HCT116 (cell line): ENCODE measurements around the gene ITGB1. TPM values are rescaled to one million over a fixed set of nuclear protein-coding genes. Genes with fewer than 3 reads are reported as not detected.

Experiments used
- ATAC-seq: fragments of 200-7000 bp; cut with Tn5 transposase; 2 replicates; pipeline ENCODE4 v1.9.1; 2020; ENCODE audit warnings: mild to moderate bottlenecking, moderate library complexity
- BruUV-seq: library from RNA; stranded (reverse); fragments of 400-500 nt; replicated peaks from 2 replicates; lab custom pipeline; 2021; lab: Mats Ljungman, UMichigan
- CTCF ChIA-PET: fragments of 300-600 bp; sonication (Branson Sonifier 250); formaldehyde crosslinking; loops from one replicate; lab custom pipeline; 2021; ENCODE audit warnings: antibody characterized with exemption; lab: Charles Lee
- POLR2A ChIA-PET: fragments of 300-600, 350-600 bp; sonication (Branson Sonifier 250); formaldehyde crosslinking; loops from one replicate; lab custom pipeline; 2021; ENCODE audit warnings: antibody characterized with exemption; lab: Charles Lee
- RAD21 ChIA-PET, 2 experiments: fragments of 300-600 bp; sonication (Branson Sonifier 250); formaldehyde crosslinking; loops; one replicate each; lab custom pipeline; 2023; ENCODE audit warnings: low total read pairs in 2 of 2; ENCODE audit not compliant: uncharacterized antibody in 2 of 2, unreplicated experiment in 2 of 2, low non-redundant PET in 1 of 2; lab: Charles Lee
- DNase-seq: peaks from one replicate; pipeline ENCODE4 v3.0.0-alpha.2; 2010; ENCODE audit warnings: low read depth, low spot score
- H2AFZ ChIP-seq: fragments of 200-600 bp; shearing (Covaris generic), sonication (generic); 2 replicates; pipeline ENCODE4 v1.6.1; 2017; ENCODE audit warnings: low read depth, mixed run types, mixed read lengths, antibody characterized with exemption, low read length; ENCODE audit not compliant: poor library complexity, severe bottlenecking
- H3K27ac ChIP-seq: 2 replicates; pipeline ENCODE4 v1.5.1; 2012; ENCODE audit warnings: low read depth, low read length
- H3K27me3 ChIP-seq: fragments of 200-600 bp; sonication (generic); 2 replicates; pipeline ENCODE4 v1.6.1; 2016; ENCODE audit warnings: mixed run types, low read length, mixed read lengths; ENCODE audit not compliant: insufficient read depth
- H3K36me3 ChIP-seq, 2 experiments: fragments of 200-500 bp in 1 of 2; fragments of 200-600 bp in 1 of 2; sonication (Bioruptor generic) in 1 of 2; sonication (generic) in 1 of 2; 2 replicates each; pipeline versions ENCODE4 v1.5.1 to v1.6.1; 2014 to 2016; ENCODE audit warnings: low read length in 2 of 2, inconsistent platforms in 1 of 2, mixed read lengths in 1 of 2, mixed run types in 1 of 2; ENCODE audit not compliant: insufficient read depth in 2 of 2, control insufficient read depth in 1 of 2
- H3K4me1 ChIP-seq, 2 experiments: fragments of 200-600 bp in 1 of 2; sonication (generic) in 1 of 2; 2 replicates each; pipeline versions ENCODE4 v1.5.1 to v1.6.1; 2012 to 2017; ENCODE audit warnings: low read length in 2 of 2, inconsistent platforms in 1 of 2, mild to moderate bottlenecking in 1 of 2, mixed read lengths in 1 of 2, mixed run types in 1 of 2, moderate library complexity in 1 of 2; ENCODE audit not compliant: insufficient read depth in 2 of 2, control insufficient read depth in 1 of 2
- H3K4me2 ChIP-seq: fragments of 200-600 bp; sonication (generic); 2 replicates; pipeline ENCODE4 v1.6.1; 2017; ENCODE audit warnings: mixed run types, low read length, mixed read lengths
- H3K4me3 ChIP-seq, 2 experiments: fragments of 200-600 bp in 1 of 2; sonication (generic) in 1 of 2; replicated peaks in 1 of 2; 2 replicates each; pipeline ENCODE4 v1.5.1; 2011 to 2016; ENCODE audit warnings: low read length in 2 of 2, control low read depth in 1 of 2, low read depth in 1 of 2, mild to moderate bottlenecking in 1 of 2, mixed read lengths in 1 of 2, mixed run types in 1 of 2
- H3K79me2 ChIP-seq: fragments of 200-600 bp; sonication (generic); 2 replicates; pipeline ENCODE4 v1.6.1; 2017; ENCODE audit warnings: mild to moderate bottlenecking, mixed run types, low read length, moderate library complexity, mixed read lengths; ENCODE audit not compliant: insufficient read depth
- H3K9ac ChIP-seq: fragments of 200-600 bp; sonication (generic); 2 replicates; pipeline ENCODE4 v1.6.1; 2016; ENCODE audit warnings: low read length, mixed read lengths
- H3K9me2 ChIP-seq: fragments of 200-600 bp; sonication (generic), shearing (Covaris generic); 2 replicates; pipeline ENCODE4 v1.6.1; 2017; ENCODE audit warnings: mixed run types, mild to moderate bottlenecking, moderate library complexity; ENCODE audit not compliant: insufficient read depth
- H3K9me3 ChIP-seq, 2 experiments: fragments of 200-500 bp in 1 of 2; fragments of 200-600 bp in 1 of 2; sonication (Bioruptor generic) in 1 of 2; sonication (generic) in 1 of 2; 2 replicates each; pipeline ENCODE4 v1.6.1; 2014 to 2017; ENCODE audit warnings: low read length in 2 of 2, mixed read lengths in 2 of 2, inconsistent platforms in 1 of 2, low read depth in 1 of 2, mild to moderate bottlenecking in 1 of 2, mixed run types in 1 of 2, moderate library complexity in 1 of 2; ENCODE audit not compliant: control insufficient read depth in 1 of 2, insufficient read depth in 1 of 2
- H4K20me1 ChIP-seq: fragments of 200-600 bp; sonication (generic), shearing (Covaris generic); 2 replicates; pipeline ENCODE4 v1.6.1; 2017; ENCODE audit warnings: mixed run types, mild to moderate bottlenecking, moderate library complexity; ENCODE audit not compliant: insufficient read depth
- ELF1 ChIP-seq: IDR thresholded peaks from 2 replicates; pipeline ENCODE4 v1.6.1; 2012; ENCODE audit warnings: low read depth, borderline replicate concordance
- EZH2 ChIP-seq: fragments of 200-600 bp; sonication (generic); IDR thresholded peaks from 2 replicates; pipeline ENCODE4 v1.6.1; 2017; ENCODE audit warnings: antibody characterized with exemption, mixed run types
- POLR2A ChIP-seq: IDR thresholded peaks from 2 replicates; pipeline ENCODE4 v1.7.0; 2011; ENCODE audit warnings: borderline replicate concordance; ENCODE audit not compliant: insufficient read depth, insufficient read length; ENCODE audit errors: extremely low read depth
- ZBTB33 ChIP-seq: IDR thresholded peaks from 2 replicates; pipeline ENCODE4 v1.6.1; 2011; ENCODE audit warnings: mild to moderate bottlenecking, low read length, moderate library complexity; ENCODE audit not compliant: insufficient replicate concordance; ENCODE audit errors: extremely low read depth
- intact Hi-C: fragments of 100-400 bp; cut with micrococcal nuclease; formaldehyde crosslinking; loops from 2 replicates; pipeline ENCODE4 v1.10.0; 2022
- total RNA-seq: library from RNA; stranded (reverse); gene quantifications from one replicate; pipeline ENCODE4 v1.2.1, GENCODE V29; 2021; ENCODE audit not compliant: unreplicated experiment

ITGB1 gene
- total RNA-seq, 1 experiment from 2014 or later = 366 TPM

GRCh38 chr10:32988604-32989003, 30.6 kb upstream of the ITGB1 start:
- H3K4me3 ChIP-seq = no peak overlapping the region
- intact Hi-C loops = no loop called here
- no peaks in the 10 kb centered on the region for H3K9me3 ChIP-seq
- H3K9me2 ChIP-seq = no peaks in the 10 kb centered on the region
- H3K27ac ChIP-seq = no peak overlapping the region
- no peaks in the 10 kb centered on the region for H3K79me2 ChIP-seq
- H3K27me3 ChIP-seq = no peaks in the 10 kb centered on the region
- DNase-seq (no peak), ATAC-seq (no peak)
- H4K20me1 ChIP-seq = no peaks in the 10 kb centered on the region
- peaks cover 29 to 36% of the 10 kb centered on the region in 2 experiments for H3K4me1 ChIP-seq
- BruUV-seq = no TSS peak
- H3K9ac ChIP-seq = no peak overlapping the region
- H3K36me3 ChIP-seq = no peaks in the 10 kb centered on the region
- ChIA-PET RAD21 (no interaction called here), POLR2A (no interaction called here), CTCF (no interaction called here)
- TF ChIP-seq POLR2A = no peak
- no peak overlapping the region for H3K4me2 ChIP-seq
- no peak overlapping the region for H2AFZ ChIP-seq

GRCh38 chr10:32987172-32987571, 29.1 kb upstream of the ITGB1 start:
- DNase-seq = no peak
- Histone ChIP-seq H3K9ac (no peak overlapping the region), H4K20me1 (no peaks in the 10 kb centered on the region), H3K4me3 (no peak overlapping the region), H3K9me2 (no peaks in the 10 kb centered on the region), H3K4me2 (no peak overlapping the region), H2AFZ (no peak overlapping the region), H3K9me3 (no peaks in the 10 kb centered on the region), H3K27me3 (no peaks in the 10 kb centered on the region), H3K79me2 (no peaks in the 10 kb centered on the region), H3K27ac (no peak overlapping the region)
- no TSS peak for BruUV-seq
- ChIA-PET CTCF (no interaction called here), RAD21 (no interaction called here), POLR2A (no interaction called here)
- ATAC-seq = no peak
- TF ChIP-seq ZBTB33 (no peak), EZH2 (no peak), ELF1 (no peak)
- TF ChIP-seq, all 23 proteins: peak for 0
- intact Hi-C loops = no loop called here
- Histone ChIP-seq H3K36me3 (no peaks in the 10 kb centered on the region), H3K4me1 (peaks cover 42 to 50% of the 10 kb centered on the region in 2 experiments)
